H7 (cell line): ENCODE results near the gene KCNJ10. TPM values are rescaled to one million over a fixed set of nuclear protein-coding genes. Genes with fewer than 3 reads are reported as not detected.

Experiments
- DNase-seq: peaks from one replicate; pipeline ENCODE4 v3.0.0; 2012
- H3K27me3 ChIP-seq: 2 replicates; pipeline ENCODE4 v1.6.0; 2011; ENCODE audit warnings: mild to moderate bottlenecking, low read length; ENCODE audit not compliant: control insufficient read depth, insufficient read depth
- H3K36me3 ChIP-seq: replicated peaks from 2 replicates; pipeline ENCODE4 v1.5.1; 2011; ENCODE audit warnings: low read length; ENCODE audit not compliant: control insufficient read depth, insufficient read depth
- H3K4me3 ChIP-seq: 2 replicates; pipeline ENCODE4 v1.5.1; 2011; ENCODE audit warnings: low read depth, mild to moderate bottlenecking, control low read depth, low read length, moderate library complexity; ENCODE audit not compliant: insufficient read depth
- total RNA-seq: library from RNA; depleted of rRNA; stranded (reverse); fragments of >200 nt; shearing (Covaris generic); gene quantifications from 2 replicates; pipeline ENCODE4 v1.2.3, GENCODE V29; 2014

Gene KCNJ10
- total RNA-seq, 1 experiment from 2014 or later: not detected

DNA sequence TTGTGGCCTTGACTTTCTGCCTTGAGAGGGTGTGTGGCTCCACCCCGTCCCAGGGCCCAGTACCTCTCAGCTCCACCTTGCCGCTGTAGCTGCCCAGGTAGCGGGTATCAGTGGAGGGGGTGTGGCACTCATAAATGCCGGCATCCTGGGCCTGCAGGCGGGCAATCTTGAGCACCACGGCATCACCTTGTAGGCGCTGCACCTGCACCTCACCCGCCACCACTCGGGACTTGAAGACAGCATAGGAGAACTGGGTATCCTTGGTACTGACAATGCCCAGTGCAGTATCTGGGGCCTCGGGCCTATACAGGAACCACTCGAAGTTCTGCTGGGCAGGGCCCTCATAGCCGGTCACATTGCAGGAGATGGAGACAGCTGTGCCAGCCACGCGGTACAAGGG lies 24.8 kb upstream of the KCNJ10 start:
- no peak overlapping the region for H3K4me3 ChIP-seq
- no peak for DNase-seq
- H3K27me3 ChIP-seq: no peaks in the 10 kb centered on the region; the same call in 1 of the 2 replicates
- peaks cover 10% of the 10 kb centered on the region for H3K36me3 ChIP-seq

DNA sequence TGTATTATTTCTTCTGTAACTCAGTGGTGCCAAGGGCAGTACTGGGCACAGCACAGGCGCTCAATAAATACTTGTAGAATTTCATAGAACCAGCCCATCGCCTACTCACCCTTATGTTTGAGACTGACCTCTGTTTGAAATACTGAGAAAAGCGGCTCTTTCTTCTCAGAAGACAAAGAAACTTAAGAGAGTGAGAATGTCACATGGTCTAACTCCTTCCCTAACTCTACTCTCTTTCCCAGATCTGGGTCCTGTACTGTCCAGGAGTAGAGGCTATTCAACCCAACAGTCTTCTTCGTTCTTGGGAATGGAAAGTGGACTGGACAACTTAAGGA lies 24.3 kb upstream of the KCNJ10 start:
- DNase-seq: no peak
- Histone ChIP-seq H3K36me3 (peaks cover 10% of the 10 kb centered on the region), H3K27me3 (no peaks in the 10 kb centered on the region), H3K4me3 (no peak overlapping the region)

DNA sequence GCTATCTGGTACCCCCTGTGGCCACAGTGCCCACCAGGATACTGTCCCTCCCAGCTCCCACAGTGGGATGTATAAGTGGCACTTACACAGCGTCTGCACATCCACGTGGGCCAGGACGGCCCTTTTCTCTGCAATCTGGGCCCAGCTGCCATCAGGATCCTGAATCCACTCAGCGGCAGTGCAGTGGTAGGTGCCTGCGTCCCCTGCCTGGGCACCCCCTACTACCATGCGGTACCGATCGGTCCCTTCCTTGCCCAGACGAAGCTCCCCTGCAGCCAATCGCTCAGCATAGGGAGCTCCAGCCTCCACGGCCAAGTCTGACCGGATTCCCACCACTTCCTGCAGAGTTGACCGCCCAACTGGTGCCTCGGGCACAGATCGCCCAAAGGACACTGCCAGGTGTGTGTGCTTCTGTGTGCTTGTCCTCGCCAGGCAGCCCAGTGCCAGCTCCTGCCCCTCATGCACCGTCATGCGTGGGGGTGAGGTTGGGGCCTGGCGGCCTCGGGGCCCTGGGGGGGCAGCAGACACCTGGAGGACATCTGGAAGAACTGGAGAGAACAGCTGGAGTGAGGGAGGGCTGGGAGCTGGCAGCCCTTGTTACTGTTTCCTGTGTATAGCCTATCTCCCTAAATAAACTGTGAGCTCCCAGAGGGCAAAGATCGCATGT lies 23.8 kb upstream of the KCNJ10 start:
- Histone ChIP-seq H3K36me3 (peaks cover 10% of the 10 kb centered on the region), H3K4me3 (no peak overlapping the region), H3K27me3 (no peaks in the 10 kb centered on the region)
- DNase-seq: no peak

DNA sequence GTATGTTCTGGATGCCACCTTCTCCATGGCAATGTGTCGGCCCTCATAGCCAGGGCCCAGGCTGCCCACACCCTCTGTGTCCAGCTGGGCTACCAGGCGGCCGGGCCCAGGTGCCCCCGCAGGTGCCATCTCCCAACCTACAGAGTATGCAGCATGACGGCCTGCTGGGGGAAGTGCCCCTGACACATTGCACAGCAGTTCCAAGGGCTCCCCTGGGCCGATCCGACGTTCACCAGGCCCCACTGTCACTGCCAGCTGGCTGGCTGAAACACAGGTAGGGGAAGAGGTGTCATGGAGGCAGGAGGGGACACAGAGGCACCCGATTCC lies 23.1 kb upstream of the KCNJ10 start:
- H3K4me3 ChIP-seq: no peak overlapping the region
- DNase-seq: no peak
- H3K36me3 ChIP-seq: peaks cover 10% of the 10 kb centered on the region
- H3K27me3 ChIP-seq: no peaks in the 10 kb centered on the region

DNA sequence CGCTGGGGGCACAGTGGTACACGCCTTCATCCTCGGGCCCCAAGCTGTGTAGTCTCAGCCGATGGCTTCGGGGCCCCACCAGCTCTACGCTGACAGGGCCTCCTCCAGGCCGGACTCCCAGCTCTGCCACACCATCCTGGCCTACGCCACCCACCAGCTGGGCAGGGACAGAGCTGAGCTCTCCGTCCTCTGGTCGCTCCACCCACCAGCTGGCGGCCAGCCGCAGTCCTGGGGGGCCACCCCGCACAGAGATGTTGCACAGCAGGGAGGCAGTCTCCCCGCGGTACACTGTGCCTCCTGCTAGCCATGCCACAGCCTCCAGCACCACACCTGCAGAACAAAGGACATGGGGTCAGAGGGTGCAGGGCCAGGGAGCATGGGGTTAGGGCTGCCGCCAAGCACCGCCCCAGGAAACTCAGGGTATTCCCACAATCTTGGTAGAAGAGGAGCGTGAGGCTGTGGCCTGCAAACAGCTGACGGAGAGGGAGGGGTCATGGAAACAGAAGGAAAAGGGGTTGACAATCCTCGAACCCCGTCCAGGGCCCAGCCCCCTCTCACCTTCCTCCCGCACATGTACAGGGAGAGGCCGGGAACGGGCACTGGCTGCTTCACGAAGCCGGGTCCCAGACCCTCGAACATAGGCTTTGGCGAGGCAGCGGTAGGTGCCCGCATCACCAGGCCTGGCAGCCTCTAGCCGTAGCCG lies 22.6 kb upstream of the KCNJ10 start:
- no peaks in the 10 kb centered on the region for H3K27me3 ChIP-seq
- peaks cover 10% of the 10 kb centered on the region for H3K36me3 ChIP-seq
- no peak for DNase-seq
- no peak overlapping the region for H3K4me3 ChIP-seq

DNA sequence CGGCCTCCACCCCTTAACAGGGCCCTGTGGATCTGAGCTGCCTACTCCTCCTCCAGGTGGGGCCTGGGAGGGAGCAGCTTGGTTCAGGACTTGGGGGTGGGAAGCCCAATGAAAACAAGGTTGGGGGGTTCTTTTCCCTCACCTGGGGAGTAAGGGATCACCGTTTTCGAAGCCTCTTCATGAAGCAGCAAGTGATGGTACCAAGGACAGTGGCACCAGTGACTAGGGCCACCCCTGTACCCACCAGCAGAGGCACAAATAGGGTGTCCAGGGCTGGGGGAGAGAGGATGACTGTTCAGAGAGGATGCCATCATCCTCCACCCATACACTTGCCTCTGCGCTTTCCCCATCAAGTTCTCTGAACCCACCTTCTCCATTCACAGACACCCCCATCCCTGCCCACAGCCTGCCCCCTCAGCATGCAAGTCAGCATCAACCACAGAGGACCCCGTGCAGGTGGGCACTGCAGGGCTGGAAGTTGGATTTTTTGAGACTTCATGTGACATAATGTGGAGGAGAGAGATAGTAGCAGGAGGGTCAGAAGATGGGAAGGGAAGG lies 21.8 kb upstream of the KCNJ10 start:
- no peak for DNase-seq
- H3K36me3 ChIP-seq: peaks cover 10% of the 10 kb centered on the region
- no peak overlapping the region for H3K4me3 ChIP-seq
- no peaks in the 10 kb centered on the region; the same call in 1 of the 2 replicates for H3K27me3 ChIP-seq

DNA sequence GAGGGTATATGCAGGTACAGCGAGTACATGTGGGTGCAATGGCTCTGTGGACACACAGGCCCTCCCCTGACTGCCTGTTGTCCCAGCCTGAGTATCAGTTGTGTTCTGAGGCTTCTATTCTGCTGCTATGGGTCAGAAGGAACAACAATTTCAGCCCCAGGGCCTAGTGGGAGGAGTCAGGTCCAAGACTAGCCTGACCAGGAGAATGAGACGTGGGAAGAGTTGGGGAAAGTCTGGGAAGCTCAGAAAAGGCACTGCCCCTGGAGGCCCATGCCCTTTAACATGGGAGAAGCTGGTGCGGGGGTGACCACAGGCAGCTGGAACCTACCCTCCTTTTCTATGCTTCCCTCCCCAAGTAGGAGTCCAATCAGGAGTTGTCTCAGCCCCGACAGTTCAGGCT lies 20.8 kb upstream of the KCNJ10 start:
- Histone ChIP-seq H3K4me3 (no peak overlapping the region), H3K27me3 (peaks cover 3% of the 10 kb centered on the region; the same call in 1 of the 2 replicates)
- DNase-seq: no peak

DNA sequence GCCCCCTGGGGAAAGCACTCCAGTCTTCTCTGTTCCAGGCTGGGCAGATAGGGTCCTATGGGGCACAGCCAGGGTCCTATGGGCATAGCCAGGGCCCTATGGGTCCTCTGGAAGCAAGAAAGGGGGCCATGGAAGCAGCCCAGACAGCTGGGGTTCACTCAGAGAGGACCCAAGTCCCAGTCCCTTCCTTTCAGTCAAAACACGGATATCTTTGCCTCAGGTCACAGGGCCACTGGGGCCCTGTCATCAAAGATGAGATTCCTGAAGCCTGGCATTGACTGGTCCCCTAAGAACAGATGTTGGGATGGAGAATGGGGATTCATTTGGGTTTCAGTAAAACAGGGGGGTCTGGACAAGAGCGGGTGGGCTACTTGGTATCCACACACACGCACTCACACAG lies 19.9 kb upstream of the KCNJ10 start:
- no peak overlapping the region for H3K4me3 ChIP-seq
- DNase-seq: no peak
- peaks cover 7% of the 10 kb centered on the region for H3K27me3 ChIP-seq
- H3K36me3 ChIP-seq: peaks cover 10% of the 10 kb centered on the region

More for the DNA sequence above, 20.8 kb upstream of the KCNJ10 start:
- peaks cover 10% of the 10 kb centered on the region for H3K36me3 ChIP-seq

DNA sequence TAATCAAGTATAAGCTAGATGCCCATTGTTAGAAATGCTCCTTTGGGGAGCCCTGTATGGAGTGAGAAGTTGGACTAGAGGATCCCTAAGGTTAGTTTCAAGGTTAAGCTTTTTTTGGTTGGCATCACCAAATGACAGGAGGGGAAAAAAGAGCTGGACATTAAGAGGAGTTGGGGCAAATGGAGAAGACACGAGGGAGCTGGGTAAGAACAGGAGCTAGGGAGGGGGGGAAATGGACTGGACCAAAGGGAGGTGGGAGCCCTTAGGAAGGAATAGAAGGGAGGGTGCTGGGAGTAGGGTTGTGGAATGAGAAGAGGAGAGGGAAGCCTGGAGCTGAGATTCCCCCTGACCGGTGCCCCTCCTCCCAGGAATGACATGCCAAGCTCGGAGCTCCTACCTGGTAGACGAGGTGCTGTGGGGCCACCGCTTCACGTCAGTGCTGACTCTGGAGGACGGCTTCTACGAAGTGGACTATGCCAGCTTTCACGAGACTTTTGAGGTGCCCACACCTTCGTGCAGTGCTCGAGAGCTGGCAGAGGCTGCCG lies 17.2 kb upstream of the KCNJ10 start:
- peak; percentile 54 for DNase-seq
- H3K36me3 ChIP-seq: peaks cover 7% of the 10 kb centered on the region
- H3K27me3 ChIP-seq: peaks cover 34% of the 10 kb centered on the region
- H3K4me3 ChIP-seq: no peak overlapping the region

DNA sequence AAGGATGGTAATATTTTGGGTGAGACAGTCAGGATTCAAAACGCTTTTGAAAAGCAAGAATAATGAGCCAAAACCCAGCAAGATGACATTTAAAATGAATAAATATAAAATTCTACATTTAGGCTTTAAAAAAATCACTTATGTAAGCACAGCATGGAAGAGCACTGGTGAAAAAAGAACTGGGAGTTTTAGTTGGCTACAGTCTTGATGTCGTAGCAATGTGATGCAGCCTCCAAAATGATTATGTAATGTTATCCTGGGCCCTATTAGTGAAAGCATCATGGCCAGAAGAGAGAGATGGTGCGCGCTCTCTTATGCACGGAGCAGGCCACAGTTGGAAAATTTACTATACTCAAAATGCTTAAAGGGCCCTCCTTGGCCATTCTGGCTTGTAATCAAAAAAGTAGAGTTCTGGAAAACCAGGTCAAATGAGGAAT lies 16.5 kb upstream of the KCNJ10 start:
- Histone ChIP-seq H3K27me3 (peaks cover 42% of the 10 kb centered on the region), H3K36me3 (peaks cover 3% of the 10 kb centered on the region), H3K4me3 (no peak overlapping the region)
- DNase-seq: no peak

DNA sequence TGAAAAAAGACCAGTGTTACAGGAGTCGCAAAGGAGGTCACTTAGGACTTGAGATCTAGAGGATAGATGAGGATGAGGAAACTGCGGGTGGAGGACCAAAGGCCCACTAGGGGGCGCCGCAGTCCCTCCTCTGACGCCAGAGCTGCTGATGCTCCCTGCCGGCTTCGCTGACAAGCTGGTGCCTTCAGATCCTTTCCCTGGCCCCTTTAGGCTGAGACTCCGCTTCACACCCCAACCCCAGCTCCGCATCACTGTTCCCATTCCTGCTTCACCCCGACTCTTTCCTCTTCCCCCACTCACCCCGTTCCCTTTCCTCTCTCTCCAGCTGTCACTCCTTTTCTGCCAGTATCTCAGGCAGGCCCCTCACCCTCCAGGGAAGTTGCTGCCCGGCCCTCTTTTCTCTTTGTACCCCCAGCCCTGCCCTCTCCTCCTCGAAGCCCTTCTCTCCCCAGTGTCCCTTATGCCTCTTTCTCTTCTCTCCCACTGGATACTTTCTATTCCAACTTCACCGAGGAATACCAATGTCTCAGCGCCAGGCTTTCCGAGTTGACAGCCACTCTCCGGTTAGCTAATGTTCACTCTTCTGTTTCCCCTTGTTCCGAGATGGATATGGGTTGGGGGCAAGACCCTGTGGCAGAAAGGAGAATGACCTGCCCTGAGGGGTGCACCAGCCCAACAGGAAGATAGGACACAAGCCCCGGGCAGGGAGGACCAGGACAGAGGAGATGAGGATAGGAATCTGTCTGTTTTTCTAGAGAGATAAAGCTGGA lies 15.9 kb upstream of the KCNJ10 start:
- no peak overlapping the region for H3K4me3 ChIP-seq
- peak; percentile 97 for DNase-seq
- peaks cover 48% of the 10 kb centered on the region for H3K27me3 ChIP-seq
- H3K36me3 ChIP-seq: peaks cover 1% of the 10 kb centered on the region; the same call in 1 of the 2 replicates

DNA sequence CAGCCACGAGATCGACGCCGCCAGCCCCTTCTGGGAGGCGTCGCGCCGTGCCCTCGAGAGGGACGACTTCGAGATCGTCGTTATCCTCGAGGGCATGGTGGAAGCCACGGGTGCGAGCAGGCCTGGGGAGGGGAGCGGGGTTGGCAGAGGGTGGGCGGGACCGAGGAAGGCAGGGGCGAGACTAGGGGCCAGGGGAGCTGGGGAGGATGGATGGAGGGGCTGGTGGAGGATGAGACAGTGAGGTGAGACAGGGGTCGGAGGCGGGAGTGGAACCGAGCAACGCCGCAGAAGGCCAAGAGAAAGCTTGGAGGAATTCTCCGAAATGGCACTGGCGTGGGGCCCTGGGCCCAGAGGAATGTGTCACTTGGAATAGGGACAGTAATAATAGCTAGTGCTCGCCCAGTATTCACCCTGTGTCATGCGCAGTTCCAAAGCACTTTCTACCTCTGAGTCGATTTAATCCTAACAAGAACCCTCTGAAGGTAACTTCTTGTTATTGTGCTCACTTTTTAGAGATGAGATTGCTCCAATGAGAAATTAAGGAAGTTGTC lies 14.9 kb upstream of the KCNJ10 start:
- no peak overlapping the region for H3K4me3 ChIP-seq
- DNase-seq: peak; percentile 62
- peaks cover 58% of the 10 kb centered on the region for H3K27me3 ChIP-seq
- no peaks in the 10 kb centered on the region for H3K36me3 ChIP-seq

DNA sequence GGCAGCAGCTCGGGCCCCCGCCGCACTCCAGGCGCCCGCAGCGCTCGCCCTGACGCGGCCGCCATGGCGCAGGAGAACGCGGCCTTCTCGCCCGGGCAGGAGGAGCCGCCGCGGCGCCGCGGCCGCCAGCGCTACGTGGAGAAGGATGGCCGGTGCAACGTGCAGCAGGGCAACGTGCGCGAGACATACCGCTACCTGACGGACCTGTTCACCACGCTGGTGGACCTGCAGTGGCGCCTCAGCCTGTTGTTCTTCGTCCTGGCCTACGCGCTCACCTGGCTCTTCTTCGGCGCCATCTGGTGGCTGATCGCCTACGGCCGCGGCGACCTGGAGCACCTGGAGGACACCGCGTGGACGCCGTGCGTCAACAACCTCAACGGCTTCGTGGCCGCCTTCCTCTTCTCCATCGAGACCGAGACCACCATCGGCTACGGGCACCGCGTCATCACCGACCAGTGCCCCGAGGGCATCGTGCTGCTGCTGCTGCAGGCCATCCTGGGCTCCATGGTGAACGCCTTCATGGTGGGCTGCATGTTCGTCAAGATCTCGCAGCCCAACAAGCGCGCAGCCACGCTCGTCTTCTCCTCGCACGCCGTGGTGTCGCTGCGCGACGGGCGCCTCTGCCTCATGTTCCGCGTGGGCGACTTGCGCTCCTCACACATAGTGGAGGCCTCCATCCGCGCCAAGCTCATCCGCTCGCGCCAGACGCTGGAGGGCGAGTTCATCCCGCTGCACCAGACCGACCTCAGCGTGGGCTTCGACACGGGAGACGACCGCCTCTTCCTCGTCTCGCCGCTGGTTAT lies 14.2 kb upstream of the KCNJ10 start:
- peak overlapping the region; percentile 58 for H3K4me3 ChIP-seq
- peaks cover 63% of the 10 kb centered on the region for H3K27me3 ChIP-seq
- DNase-seq: peak; percentile 96
- no peaks in the 10 kb centered on the region for H3K36me3 ChIP-seq

DNA sequence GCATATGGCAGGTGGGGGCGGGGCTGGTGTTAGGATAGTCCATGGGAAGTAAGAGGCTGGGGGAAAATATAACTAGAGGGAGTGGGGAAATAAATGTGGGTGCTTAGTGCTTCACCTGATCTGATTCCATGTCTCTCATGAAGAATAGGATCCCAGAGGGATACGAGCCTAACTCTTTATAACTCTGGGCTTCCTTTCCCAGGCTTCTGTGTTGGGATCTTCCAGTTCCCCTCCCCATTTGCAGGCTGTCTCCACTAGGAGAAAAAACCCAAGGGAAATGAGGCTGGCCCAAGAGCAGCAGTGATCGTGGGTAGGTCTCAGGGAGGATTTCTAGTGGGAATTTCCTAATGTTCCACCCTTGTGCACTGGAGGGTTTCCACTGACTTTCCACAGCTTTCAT lies 13.0 kb upstream of the KCNJ10 start:
- Histone ChIP-seq H3K27me3 (peaks cover 64% of the 10 kb centered on the region), H3K36me3 (no peaks in the 10 kb centered on the region), H3K4me3 (no peak overlapping the region)
- peak; percentile 51 for DNase-seq
